K562 (cell line): ENCODE results near the gene DNAJC2. TPM values are rescaled to one million over a fixed set of nuclear protein-coding genes. Genes with fewer than 3 reads are reported as not detected.

Experiments
- ATF1 ChIP-seq, 2 experiments: fragments of 450-650 bp in 1 of 2; IDR thresholded peaks; 2 replicates each; pipeline ENCODE4 v1.6.1; 2016; ENCODE audit warnings: missing compliant biosample characterization in 1 of 2, missing genetic modification characterization in 1 of 2
- DMBX1 ChIP-seq: fragments of 250-450 bp; sonication (Bioruptor Pico); IDR thresholded peaks from 2 replicates; pipeline ENCODE4 v1.8.0; 2022; ENCODE audit warnings: inconsistent platforms, mild to moderate bottlenecking, moderate library complexity, borderline replicate concordance
- FOXJ2 ChIP-seq: fragments of 200-800 bp; sonication (Bioruptor generic); IDR thresholded peaks from 2 replicates; pipeline ENCODE4 v1.6.1; 2016; ENCODE audit warnings: missing genetic modification characterization, missing compliant biosample characterization
- FOXK2 ChIP-seq, 2 experiments: fragments of 450-650 bp; IDR thresholded peaks in 1 of 2; conservative IDR thresholded peaks in 1 of 2; 2 replicates each; pipeline ENCODE4 v1.6.1; 2016; ENCODE audit warnings: low read depth in 2 of 2, mild to moderate bottlenecking in 1 of 2
- HMGN3 ChIP-seq: IDR thresholded peaks from 2 replicates; pipeline ENCODE4 v1.6.1; 2011; ENCODE audit warnings: borderline replicate concordance, low read depth, mild to moderate bottlenecking, mixed read lengths, low read length; ENCODE audit not compliant: insufficient read length; ENCODE audit errors: extremely low read depth
- HMGXB4 ChIP-seq: sonication (generic); formaldehyde crosslinking; IDR thresholded peaks from 2 replicates; pipeline ENCODE4 v1.8.1; 2023; ENCODE audit warnings: mild to moderate bottlenecking, missing genetic modification reagents
- MBD2 ChIP-seq: sonication (generic); IDR thresholded peaks from 2 replicates; pipeline ENCODE4 v1.6.1; 2016; ENCODE audit warnings: low read depth, borderline replicate concordance
- NFIC ChIP-seq: fragments of 450-650 bp; IDR thresholded peaks from 2 replicates; pipeline ENCODE4 v1.6.1; 2017; ENCODE audit warnings: mild to moderate bottlenecking, inconsistent platforms
- NR4A1 ChIP-seq, 2 experiments: fragments of 250-450 bp in 1 of 2; fragments of 450-650 bp in 1 of 2; sonication (Bioruptor Pico) in 1 of 2; IDR thresholded peaks; 2 replicates each; pipeline versions ENCODE4 v1.4.0 to v1.6.1; 2016 to 2020; ENCODE audit warnings: mild to moderate bottlenecking in 2 of 2, missing compliant biosample characterization in 1 of 2, missing genetic modification characterization in 1 of 2, moderate library complexity in 1 of 2
- NRF1 ChIP-seq, 2 experiments: fragments of 450-650 bp; IDR thresholded peaks in 1 of 2; conservative IDR thresholded peaks in 1 of 2; 2 replicates each; pipeline ENCODE4 v1.6.1; 2014; ENCODE audit warnings: mild to moderate bottlenecking in 2 of 2
- POLR2A ChIP-seq: fragments of 450-650 bp; conservative IDR thresholded peaks from 2 replicates; pipeline ENCODE4 v1.6.1; 2016
- SMAD1 ChIP-seq: fragments of 150-350 bp; IDR thresholded peaks from 2 replicates; pipeline ENCODE4 v1.6.1; 2014; ENCODE audit warnings: low read length, low read depth; ENCODE audit not compliant: partially characterized antibody
- ZBTB11 ChIP-seq, 3 experiments: fragments of 200-800 bp in 1 of 3; fragments of 250-450 bp in 1 of 3; fragments of 450-650 bp in 1 of 3; sonication (Bioruptor Pico) in 1 of 3; sonication (Bioruptor generic) in 1 of 3; formaldehyde crosslinking in 1 of 3; IDR thresholded peaks; 2 replicates each; pipeline versions ENCODE4 v1.6.1 to v1.8.0; 2016 to 2022; ENCODE audit warnings: mild to moderate bottlenecking in 2 of 3, missing genetic modification characterization in 2 of 3, missing compliant biosample characterization in 1 of 3, moderate library complexity in 1 of 3
- ZNF274 ChIP-seq: IDR thresholded peaks from 2 replicates; pipeline ENCODE4 v1.6.1; 2011; ENCODE audit warnings: low read depth, mild to moderate bottlenecking, low read length, moderate library complexity, borderline replicate concordance
- polyA plus RNA-seq, 8 experiments: library from polyadenylated mRNA; depleted of rRNA in 4 of 8; stranded (reverse) in 5 of 8; unstranded in 3 of 8; fragments of >200 nt; fragmentation: Nextera tagmentation in 2 of 8; fragmentation: Illumina TruSeq in 1 of 8; extraction: Ambion mirVana in 2 of 8; extraction: Trizol in 1 of 8; gene quantifications; 2 replicates each; pipeline versions ENCODE4 v1.2.1 to v1.2.3, GENCODE V29; 2011 to 2014; ENCODE audit warnings: inconsistent platforms in 1 of 8, missing spikeins in 1 of 8
- total RNA-seq, 7 experiments: library from RNA; depleted of rRNA in 6 of 7; stranded (reverse); fragments of >200 nt in 6 of 7; fragmentation: Illumina TruSeq in 2 of 7; extraction: Trizol in 2 of 7; gene quantifications; 2 replicates each; pipeline versions ENCODE4 v1.2.1 to v1.2.3, GENCODE V29; 2011 to 2021; ENCODE audit warnings: low replicate concordance in 1 of 7

DNAJC2 gene
- total and polyA plus RNA-seq, 9 of the 15 experiments (the other 6 are each of a cell fraction or from before 2014, with no cell fraction given) = 40.2 to 157 (median 92.1) TPM

GRCh38 chr7:103296901-103297836 lies 47.4 kb downstream of the DNAJC2 start, which contains the start of gene PMPCB (continued):
- TF ChIP-seq FOXJ2 (tag) (no peak), NR4A1 (CRISPR knock-in tag; IDR thresholded peaks at IDR 0.05) (0 out of 2 replicates have a peak, but pooled peaks have one; percentile 77), NR4A1 (tag; IDR thresholded peaks at IDR 0.05) (no peak), HMGXB4 (peak; percentile 96), ZNF274 (no peak), FOXK2 (conservative IDR thresholded peaks at IDR 0.05 in 1 of 2, IDR thresholded peaks at IDR 0.05 in 1 of 2; ENCODE audit: low read depth in 2 of 2) (peak; percentile 91 to 96), NFIC (peak; percentile 79), NRF1 (conservative IDR thresholded peaks at IDR 0.05 in 1 of 2, IDR thresholded peaks at IDR 0.05 in 1 of 2) (peak; percentile 47 to 49; a peak in 3 of 4 replicates), SMAD1 (peak; percentile 58), HMGN3 (peak; percentile 30), POLR2A (peak; percentile 96), MBD2 (peak; percentile 68; the same call in 1 of the 2 replicates), DMBX1 (CRISPR knock-in tag) (peak; percentile 59; the same call in 1 of the 2 replicates), ZBTB11 (CRISPR knock-in tag; IDR thresholded peaks at IDR 0.05) (peak in 1 of 3 experiments; percentile 84; a peak in 2 of 6 replicates), ATF1 (CRISPR knock-in tag; IDR thresholded peaks at IDR 0.05) (no peak), ATF1 (tag; IDR thresholded peaks at IDR 0.05) (peak; percentile 89)
